Measurements from ENCODE around the gene PTPRN2.

GRCh38 chr7:158321056-158321700 lies 266.4 kb downstream of the PTPRN2 start:
- TF ChIP-seq ZHX1 (conservative IDR thresholded peaks at IDR 0.05; ENCODE audit: low read length) (no peak), CTCF (IDR thresholded peaks at IDR 0.05 in 2 of 3, conservative IDR thresholded peaks at IDR 0.05 in 1 of 3; ENCODE audit: insufficient read depth in 2 of 3, low read depth in 1 of 3, low read length in 3 of 3) (no peak), SIN3A (IDR thresholded peaks at IDR 0.05; ENCODE audit: borderline replicate concordance in 2 of 2, control insufficient read depth in 1 of 2, low read depth in 2 of 2, low read length in 2 of 2) (no peak), TBP (optimal IDR thresholded peaks at IDR 0.05; ENCODE audit: low read depth, low read length) (no peak), ZFP36 (IDR thresholded peaks at IDR 0.05; ENCODE audit: low read depth, low read length, partially characterized antibody) (no peak)
